LNCAP (cell line): ENCODE data around the gene FSHR.

Source experiments
- TF ChIP-seq, protein P1 (sequence below): fragments of 450-650 bp; IDR thresholded peaks from 2 replicates; pipeline ENCODE4 v1.5.1; 2017; ENCODE audit warnings: mild to moderate bottlenecking

The FSHR gene

GRCh38 chr2:48943436-48943835, 210.9 kb downstream of the FSHR start:
- TF ChIP-seq, protein P1, sequence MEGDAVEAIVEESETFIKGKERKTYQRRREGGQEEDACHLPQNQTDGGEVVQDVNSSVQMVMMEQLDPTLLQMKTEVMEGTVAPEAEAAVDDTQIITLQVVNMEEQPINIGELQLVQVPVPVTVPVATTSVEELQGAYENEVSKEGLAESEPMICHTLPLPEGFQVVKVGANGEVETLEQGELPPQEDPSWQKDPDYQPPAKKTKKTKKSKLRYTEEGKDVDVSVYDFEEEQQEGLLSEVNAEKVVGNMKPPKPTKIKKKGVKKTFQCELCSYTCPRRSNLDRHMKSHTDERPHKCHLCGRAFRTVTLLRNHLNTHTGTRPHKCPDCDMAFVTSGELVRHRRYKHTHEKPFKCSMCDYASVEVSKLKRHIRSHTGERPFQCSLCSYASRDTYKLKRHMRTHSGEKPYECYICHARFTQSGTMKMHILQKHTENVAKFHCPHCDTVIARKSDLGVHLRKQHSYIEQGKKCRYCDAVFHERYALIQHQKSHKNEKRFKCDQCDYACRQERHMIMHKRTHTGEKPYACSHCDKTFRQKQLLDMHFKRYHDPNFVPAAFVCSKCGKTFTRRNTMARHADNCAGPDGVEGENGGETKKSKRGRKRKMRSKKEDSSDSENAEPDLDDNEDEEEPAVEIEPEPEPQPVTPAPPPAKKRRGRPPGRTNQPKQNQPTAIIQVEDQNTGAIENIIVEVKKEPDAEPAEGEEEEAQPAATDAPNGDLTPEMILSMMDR, result no peak

DNA sequence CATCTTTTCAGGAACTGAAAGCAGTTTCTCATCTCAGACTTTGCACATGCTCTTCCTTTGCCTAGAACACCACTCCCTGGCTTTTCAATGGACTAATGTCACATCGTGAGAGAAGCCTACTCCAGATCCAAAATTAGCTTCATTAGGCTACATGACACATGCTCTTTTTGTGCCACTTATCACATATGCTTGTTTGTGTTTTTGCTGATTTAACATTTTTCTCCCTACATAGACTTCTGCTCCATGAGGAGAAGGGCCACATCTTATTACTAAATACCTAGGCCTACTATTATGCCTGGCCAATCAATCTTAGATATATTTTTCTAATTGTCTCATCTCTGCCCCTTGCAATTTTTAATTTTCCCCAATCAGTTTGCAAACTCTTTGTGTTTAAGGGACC, 212.4 kb downstream of the FSHR start:
- TF ChIP-seq, protein P1, result no peak

GRCh38 chr2:48941456-48941855, 212.9 kb downstream of the FSHR start:
- TF ChIP-seq, protein P1, result no peak

- TF ChIP-seq, protein P1, result no peak
Observed at GRCh38 chr2:48940606-48941005, 213.7 kb downstream of the FSHR start.

DNA sequence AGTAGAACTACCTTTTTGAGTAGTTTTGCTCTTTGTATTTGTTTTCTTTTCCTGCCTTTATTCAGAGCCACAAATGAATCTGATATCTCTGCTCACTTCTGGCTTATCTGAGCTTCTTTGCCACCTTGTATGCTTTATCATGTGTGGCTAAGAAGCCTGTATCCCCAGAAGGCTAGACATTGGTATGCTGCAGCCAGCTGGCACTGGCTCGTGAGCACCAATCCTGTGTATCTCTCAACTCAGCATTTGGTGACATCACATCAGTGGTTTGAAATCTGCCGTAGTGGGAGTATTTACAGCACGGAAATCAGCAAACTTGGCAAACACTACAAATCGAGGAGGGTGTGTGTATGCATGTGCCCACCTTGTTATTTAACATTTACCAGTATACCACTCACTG, 215.1 kb downstream of the FSHR start:
- TF ChIP-seq, protein P1, result no peak

DNA sequence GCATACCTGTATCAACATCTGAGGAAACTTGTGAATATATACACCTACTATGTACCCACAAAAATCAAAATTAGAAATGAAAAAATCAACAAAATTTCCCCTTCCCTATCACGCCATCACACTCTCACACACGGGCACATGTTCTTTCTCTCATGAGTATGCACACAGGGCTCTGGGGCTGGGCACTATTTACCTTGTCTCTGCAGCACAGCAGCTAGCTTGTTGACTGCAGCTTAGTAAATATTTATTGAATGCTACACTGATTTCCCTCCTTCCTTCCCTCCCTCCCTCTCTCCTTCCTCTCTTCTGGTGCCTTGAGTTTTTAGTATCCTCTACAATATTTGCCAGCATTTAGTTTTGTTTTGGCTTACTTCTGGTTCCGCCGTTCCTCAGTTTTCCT, 216.1 kb downstream of the FSHR start:
- TF ChIP-seq, protein P1, result no peak

DNA sequence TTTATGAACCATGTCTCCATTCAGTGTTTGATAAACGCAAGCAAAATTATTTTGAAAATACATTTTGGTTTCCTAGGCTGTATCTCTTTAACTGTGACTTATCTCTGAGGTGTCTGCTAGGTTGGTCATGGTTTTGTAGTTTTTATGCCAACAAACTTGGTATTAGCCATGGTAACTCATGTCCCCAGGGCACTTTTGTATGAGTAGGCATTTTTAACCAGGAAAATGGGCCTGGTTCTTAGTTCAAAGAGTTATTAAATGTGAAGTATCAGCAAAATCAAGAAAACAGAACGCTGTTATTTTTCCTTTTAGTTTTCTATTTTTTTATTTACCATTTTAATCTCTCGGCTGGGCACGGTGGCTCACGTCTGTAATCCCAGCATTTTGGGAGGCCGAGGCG, 219.5 kb downstream of the FSHR start:
- TF ChIP-seq, protein P1, result no peak

- TF ChIP-seq, protein P1, result no peak
Observed at GRCh38 chr2:48933828-48934497, 220.4 kb downstream of the FSHR start.
